Body of pancreas (tissue), 4 donors: Measurements from ENCODE around the gene PDGFD.

ENCODE experiments used
- CTCF ChIP-seq, 7 experiments: fragments of 450-650 bp in 4 of 7; fragments of 200-600 bp in 3 of 7; sonication (generic) in 3 of 7; IDR thresholded peaks; one replicate each; pipeline ENCODE4 v1.5.1; 2016 to 2019; ENCODE audit warnings: antibody characterized with exemption in 7 of 7
- POLR2A ChIP-seq, 3 donors: fragments of 450-650 bp; IDR thresholded peaks; one replicate each; pipeline ENCODE4 v1.6.1; 2016; ENCODE audit warnings: antibody characterized with exemption in 3 of 3, mild to moderate bottlenecking in 2 of 3

DNA sequence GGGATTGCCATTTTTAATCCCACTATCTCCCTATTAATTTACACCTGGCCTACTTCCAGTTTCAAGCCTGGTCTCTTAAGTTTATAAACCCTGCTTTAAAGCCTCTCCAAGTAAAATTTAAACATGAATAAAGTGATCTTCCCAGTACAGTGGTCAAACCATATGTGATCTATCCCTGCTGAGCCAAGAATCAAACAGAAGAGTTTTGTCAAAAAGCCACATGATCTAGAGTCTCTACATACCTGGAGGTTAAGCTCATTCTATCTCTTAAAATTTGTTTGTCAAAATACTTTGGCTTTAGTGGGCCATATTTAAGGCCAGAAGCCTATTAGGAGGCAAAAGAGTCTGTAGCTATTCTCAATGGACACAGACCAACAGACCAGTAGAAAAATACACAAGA lies 170.4 kb downstream of the PDGFD start:
- TF ChIP-seq CTCF (IDR thresholded peaks at IDR 0.05), result no peak
- TF ChIP-seq POLR2A (IDR thresholded peaks at IDR 0.05), result no peak
